Measurements from ENCODE around the gene NEDD4L. TPM values are rescaled to one million over a fixed set of nuclear protein-coding genes. Genes with fewer than 3 reads are reported as not detected.
A peak's percentile ranks its signal among the peaks of the same experiment; 100 is the strongest.

NEDD4L gene
- total RNA-seq, 1 donor from 2014 or later = 41.1 TPM

GRCh38 chr18:58443671-58444070, 399.6 kb downstream of the NEDD4L start:
- H3K27me3 Mint-ChIP-seq (ENCODE audit: unreplicated experiment) = peaks cover 19% of the 10 kb centered on the region
- H3K4me3 Mint-ChIP-seq (ENCODE audit: unreplicated experiment) = no peak overlapping the region
- TF ChIP-seq CTCF (IDR thresholded peaks at IDR 0.05) = no peak
- peaks cover 21% of the 10 kb centered on the region for H3K4me1 Mint-ChIP-seq (ENCODE audit: unreplicated experiment)
- no peaks in the 10 kb centered on the region for H3K36me3 Mint-ChIP-seq (ENCODE audit: unreplicated experiment)
- DNase-seq (ENCODE audit: extremely low spot score, unreplicated experiment) = no peak
- no peaks in the 10 kb centered on the region for H3K9me3 Mint-ChIP-seq (ENCODE audit: unreplicated experiment)
- H3K27ac Mint-ChIP-seq (ENCODE audit: unreplicated experiment) = no peak overlapping the region

- H3K27me3 Mint-ChIP-seq (ENCODE audit: unreplicated experiment) = peaks cover 13% of the 10 kb centered on the region
- H3K9me3 Mint-ChIP-seq (ENCODE audit: unreplicated experiment) = no peaks in the 10 kb centered on the region
- TF ChIP-seq CTCF (IDR thresholded peaks at IDR 0.05) = no peak
- H3K36me3 Mint-ChIP-seq (ENCODE audit: unreplicated experiment) = no peaks in the 10 kb centered on the region
- H3K27ac Mint-ChIP-seq (ENCODE audit: unreplicated experiment) = no peak overlapping the region
- H3K4me1 Mint-ChIP-seq (ENCODE audit: unreplicated experiment) = peaks cover 22% of the 10 kb centered on the region
- H3K4me3 Mint-ChIP-seq (ENCODE audit: unreplicated experiment) = no peak overlapping the region
- no peak for DNase-seq (ENCODE audit: extremely low spot score, unreplicated experiment)
These were observed 402.5 kb downstream of the NEDD4L start for GRCh38 chr18:58446391-58447060.

- no peak for TF ChIP-seq CTCF (IDR thresholded peaks at IDR 0.05)
- Mint-ChIP-seq H3K36me3 (ENCODE audit: unreplicated experiment) (no peaks in the 10 kb centered on the region), H3K27ac (ENCODE audit: unreplicated experiment) (peak overlapping the region; percentile 82), H3K9me3 (ENCODE audit: unreplicated experiment) (no peaks in the 10 kb centered on the region), H3K4me1 (ENCODE audit: unreplicated experiment) (peaks cover 22% of the 10 kb centered on the region), H3K27me3 (ENCODE audit: unreplicated experiment) (peaks cover 6% of the 10 kb centered on the region), H3K4me3 (ENCODE audit: unreplicated experiment) (peak overlapping the region; percentile 0)
- no peak for DNase-seq (ENCODE audit: extremely low spot score, unreplicated experiment)
These were observed 403.5 kb downstream of the NEDD4L start for GRCh38 chr18:58447402-58448095.

GRCh38 chr18:58449464-58449863, 405.4 kb downstream of the NEDD4L start:
- DNase-seq (ENCODE audit: extremely low spot score, unreplicated experiment) = no peak
- peaks cover 22% of the 10 kb centered on the region for H3K4me1 Mint-ChIP-seq (ENCODE audit: unreplicated experiment)
- no peaks in the 10 kb centered on the region for H3K36me3 Mint-ChIP-seq (ENCODE audit: unreplicated experiment)
- no peak overlapping the region for H3K4me3 Mint-ChIP-seq (ENCODE audit: unreplicated experiment)
- no peaks in the 10 kb centered on the region for H3K27me3 Mint-ChIP-seq (ENCODE audit: unreplicated experiment)
- TF ChIP-seq CTCF (IDR thresholded peaks at IDR 0.05) = no peak
- no peaks in the 10 kb centered on the region for H3K9me3 Mint-ChIP-seq (ENCODE audit: unreplicated experiment)
- no peak overlapping the region for H3K27ac Mint-ChIP-seq (ENCODE audit: unreplicated experiment)

Small RNA genes within 50 kb of the gene (microRNA-seq; reads per million reads assigned to microRNA genes)
- gene MIR3591 (ENCODE audit: unreplicated experiment) = not detected

Other genes with a start within 250 kb of the NEDD4L start
- 38.5 and 38.7 TPM in 2 replicates for gene ATP8B1, start 240.9 kb upstream of the NEDD4L start, total RNA-seq